ENCODE results near the gene INPP5B. TPM values are rescaled to one million over a fixed set of nuclear protein-coding genes. Genes with fewer than 3 reads are reported as not detected.

INPP5B gene
- total and polyA plus RNA-seq, 9 donors, result 9.1 to 14.2 (median 9.7) TPM

GRCh38 chr1:37875833-37876232, 71.0 kb downstream of the INPP5B start:
- Histone ChIP-seq H3K4me3 (ENCODE audit: low read length) (no peak overlapping the region), H3K36me3 (ENCODE audit: control insufficient read depth, insufficient read depth, low read length) (peaks cover 51% of the 10 kb centered on the region), H3K27ac (ENCODE audit: low read length) (no peak overlapping the region), H3K4me1 (ENCODE audit: control insufficient read depth, insufficient read depth, low read length) (no peaks in the 10 kb centered on the region), H3K27me3 (ENCODE audit: control insufficient read depth, insufficient read depth, low read length) (no peaks in the 10 kb centered on the region), H3K9me3 (replicated peaks; ENCODE audit: control insufficient read depth, low read depth, low read length) (no peaks in the 10 kb centered on the region)
- no peak for DNase-seq
- no CpG with 5 or more reads among the region's 1 CpG for WGBS (ENCODE audit: insufficient coverage)

- Histone ChIP-seq H3K27me3 (ENCODE audit: control insufficient read depth, insufficient read depth, low read length) (no peaks in the 10 kb centered on the region), H3K27ac (ENCODE audit: low read length) (no peak overlapping the region), H3K4me3 (ENCODE audit: low read length) (no peak overlapping the region), H3K9me3 (replicated peaks; ENCODE audit: control insufficient read depth, low read depth, low read length) (no peaks in the 10 kb centered on the region), H3K36me3 (ENCODE audit: control insufficient read depth, insufficient read depth, low read length) (peaks cover 54% of the 10 kb centered on the region), H3K4me1 (ENCODE audit: control insufficient read depth, insufficient read depth, low read length) (no peaks in the 10 kb centered on the region)
- WGBS (ENCODE audit: insufficient coverage), result no CpG with 5 or more reads among the region's 1 CpG
- DNase-seq, result no peak
These were observed 74.2 kb downstream of the INPP5B start for GRCh38 chr1:37872692-37873091.

- Histone ChIP-seq H3K4me3 (ENCODE audit: low read length) (no peak overlapping the region), H3K27me3 (ENCODE audit: control insufficient read depth, insufficient read depth, low read length) (no peaks in the 10 kb centered on the region), H3K27ac (ENCODE audit: low read length) (no peak overlapping the region), H3K4me1 (ENCODE audit: control insufficient read depth, insufficient read depth, low read length) (no peaks in the 10 kb centered on the region), H3K9me3 (replicated peaks; ENCODE audit: control insufficient read depth, low read depth, low read length) (no peaks in the 10 kb centered on the region), H3K36me3 (ENCODE audit: control insufficient read depth, insufficient read depth, low read length) (peaks cover 61% of the 10 kb centered on the region)
- WGBS (ENCODE audit: insufficient coverage), result 80% methylated on average over 1 of the region's 2 CpGs
- no peak for DNase-seq
These were observed 78.4 kb downstream of the INPP5B start for GRCh38 chr1:37868466-37868865.

- peaks cover 58% of the 10 kb centered on the region for H3K36me3 ChIP-seq (ENCODE audit: control insufficient read depth, insufficient read depth, low read length)
- H3K27ac ChIP-seq (ENCODE audit: low read length), result no peak overlapping the region
- no peak overlapping the region for H3K4me3 ChIP-seq (ENCODE audit: low read length)
- WGBS (ENCODE audit: insufficient coverage), result 81% methylated on average over 6 of the region's 6 CpGs
- no peaks in the 10 kb centered on the region for H3K9me3 ChIP-seq (replicated peaks; ENCODE audit: control insufficient read depth, low read depth, low read length)
- H3K4me1 ChIP-seq (ENCODE audit: control insufficient read depth, insufficient read depth, low read length), result no peaks in the 10 kb centered on the region
- H3K27me3 ChIP-seq (ENCODE audit: control insufficient read depth, insufficient read depth, low read length), result no peaks in the 10 kb centered on the region
- DNase-seq, result no peak
These were observed 79.1 kb downstream of the INPP5B start for GRCh38 chr1:37867784-37868183.

GRCh38 chr1:37866491-37866890, 80.4 kb downstream of the INPP5B start:
- Histone ChIP-seq H3K27ac (ENCODE audit: low read length) (no peak overlapping the region), H3K4me1 (ENCODE audit: control insufficient read depth, insufficient read depth, low read length) (no peaks in the 10 kb centered on the region), H3K4me3 (ENCODE audit: low read length) (no peak overlapping the region), H3K27me3 (ENCODE audit: control insufficient read depth, insufficient read depth, low read length) (no peaks in the 10 kb centered on the region), H3K36me3 (ENCODE audit: control insufficient read depth, insufficient read depth, low read length) (peaks cover 57% of the 10 kb centered on the region), H3K9me3 (replicated peaks; ENCODE audit: control insufficient read depth, low read depth, low read length) (no peaks in the 10 kb centered on the region)
- no peak for DNase-seq
- no CpG with 5 or more reads among the region's 1 CpG for WGBS (ENCODE audit: insufficient coverage)

GRCh38 chr1:37865348-37866120, 81.3 kb downstream of the INPP5B start:
- H3K27me3 ChIP-seq (ENCODE audit: control insufficient read depth, insufficient read depth, low read length), result no peaks in the 10 kb centered on the region
- H3K27ac ChIP-seq (ENCODE audit: low read length), result no peak overlapping the region
- no peak overlapping the region for H3K4me3 ChIP-seq (ENCODE audit: low read length)
- no peak for DNase-seq
- peaks cover 58% of the 10 kb centered on the region for H3K36me3 ChIP-seq (ENCODE audit: control insufficient read depth, insufficient read depth, low read length)
- no peaks in the 10 kb centered on the region for H3K9me3 ChIP-seq (replicated peaks; ENCODE audit: control insufficient read depth, low read depth, low read length)
- 88% methylated on average over 6 of the region's 6 CpGs for WGBS (ENCODE audit: insufficient coverage)
- peaks cover under 1% of the 10 kb centered on the region for H3K4me1 ChIP-seq (ENCODE audit: control insufficient read depth, insufficient read depth, low read length)

- H3K4me3 ChIP-seq (ENCODE audit: low read length), result no peak overlapping the region
- H3K9me3 ChIP-seq (replicated peaks; ENCODE audit: control insufficient read depth, low read depth, low read length), result no peaks in the 10 kb centered on the region
- no peaks in the 10 kb centered on the region for H3K27me3 ChIP-seq (ENCODE audit: control insufficient read depth, insufficient read depth, low read length)
- H3K36me3 ChIP-seq (ENCODE audit: control insufficient read depth, insufficient read depth, low read length), result peaks cover 43% of the 10 kb centered on the region
- H3K27ac ChIP-seq (ENCODE audit: low read length), result no peak overlapping the region
- no CpG with 5 or more reads among the region's 3 CpGs for WGBS (ENCODE audit: insufficient coverage)
- peaks cover 8% of the 10 kb centered on the region for H3K4me1 ChIP-seq (ENCODE audit: control insufficient read depth, insufficient read depth, low read length)
- DNase-seq, result no peak
These were observed 84.5 kb downstream of the INPP5B start for GRCh38 chr1:37862330-37862729.

GRCh38 chr1:37861151-37861550, 85.7 kb downstream of the INPP5B start:
- Histone ChIP-seq H3K27ac (ENCODE audit: low read length) (no peak overlapping the region), H3K4me3 (ENCODE audit: low read length) (no peak overlapping the region), H3K27me3 (ENCODE audit: control insufficient read depth, insufficient read depth, low read length) (no peaks in the 10 kb centered on the region), H3K9me3 (replicated peaks; ENCODE audit: control insufficient read depth, low read depth, low read length) (no peaks in the 10 kb centered on the region), H3K4me1 (ENCODE audit: control insufficient read depth, insufficient read depth, low read length) (peaks cover 8% of the 10 kb centered on the region), H3K36me3 (ENCODE audit: control insufficient read depth, insufficient read depth, low read length) (peaks cover 44% of the 10 kb centered on the region)
- DNase-seq, result no peak
- 90% methylated on average over 4 of the region's 4 CpGs for WGBS (ENCODE audit: insufficient coverage)

GRCh38 chr1:37860346-37860666, 86.5 kb downstream of the INPP5B start:
- peak overlapping the region; percentile 93 for H3K27ac ChIP-seq (ENCODE audit: low read length)
- H3K27me3 ChIP-seq (ENCODE audit: control insufficient read depth, insufficient read depth, low read length), result no peaks in the 10 kb centered on the region
- no peaks in the 10 kb centered on the region for H3K9me3 ChIP-seq (replicated peaks; ENCODE audit: control insufficient read depth, low read depth, low read length)
- peaks cover 8% of the 10 kb centered on the region for H3K4me1 ChIP-seq (ENCODE audit: control insufficient read depth, insufficient read depth, low read length)
- peak overlapping the region; percentile 99 for H3K4me3 ChIP-seq (ENCODE audit: low read length)
- DNase-seq, result no peak
- H3K36me3 ChIP-seq (ENCODE audit: control insufficient read depth, insufficient read depth, low read length), result peaks cover 39% of the 10 kb centered on the region
- WGBS (ENCODE audit: insufficient coverage), result 3% methylated on average over 3 of the region's 5 CpGs

GRCh38 chr1:37859507-37860345, 87.1 kb downstream of the INPP5B start, which contains the start of gene MTF1:
TSS of gene MTF1 (minus strand) at chr1:37859592. CDS start at chr1:37857658, 1,934 bp downstream.
- Histone ChIP-seq H3K4me1 (ENCODE audit: control insufficient read depth, insufficient read depth, low read length) (peaks cover 8% of the 10 kb centered on the region), H3K9me3 (replicated peaks; ENCODE audit: control insufficient read depth, low read depth, low read length) (no peaks in the 10 kb centered on the region), H3K36me3 (ENCODE audit: control insufficient read depth, insufficient read depth, low read length) (peaks cover 41% of the 10 kb centered on the region), H3K27ac (ENCODE audit: low read length) (peak within 1 kb of the TSS; percentile 93), H3K27me3 (ENCODE audit: control insufficient read depth, insufficient read depth, low read length) (no peaks in the 10 kb centered on the region), H3K4me3 (ENCODE audit: low read length) (peak within 1 kb of the TSS; percentile 99)
- peak; percentile 100 for DNase-seq
- under 1% methylated on average over 54 of the region's 61 CpGs for WGBS (ENCODE audit: insufficient coverage)
